ENCODE measurements around the gene ELFN2. TPM values are rescaled to one million over a fixed set of nuclear protein-coding genes. Genes with fewer than 3 reads are reported as not detected.
A peak's percentile ranks its signal among the peaks of the same experiment; 100 is the strongest.

The ELFN2 gene
- total RNA-seq, 2 experiments from 2014 or later = 0.26 to 0.47 TPM

DNA sequence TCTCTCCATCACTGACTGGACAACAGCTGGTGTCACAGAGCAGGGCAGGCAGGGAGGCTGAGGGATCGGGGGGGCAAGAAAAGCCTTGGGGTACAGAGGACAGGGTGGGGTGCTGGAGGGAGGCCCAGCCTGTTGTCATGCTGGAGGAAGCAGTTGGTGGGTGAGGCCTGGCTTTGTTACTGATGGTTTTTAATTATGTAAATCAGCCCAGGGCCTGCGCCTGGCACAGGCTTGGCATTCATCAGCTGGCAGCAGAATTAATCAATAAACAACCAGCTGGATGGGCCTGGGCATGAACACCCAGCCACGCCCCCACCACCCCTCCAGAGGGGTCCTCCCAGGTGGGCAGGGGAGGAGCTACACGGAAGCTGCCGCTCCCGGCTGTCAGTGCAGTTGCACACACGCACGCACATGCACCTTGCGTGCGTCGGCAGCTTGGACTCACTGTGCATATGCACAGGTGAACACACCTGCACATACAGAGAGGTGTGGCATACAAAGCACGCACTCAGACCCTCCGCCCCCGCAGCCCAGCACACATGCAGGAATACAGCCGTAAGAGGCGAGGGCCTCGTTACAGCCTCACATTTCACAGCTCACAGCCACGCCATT is 21.3 kb upstream of the ELFN2 start:
- H3K27me3 Mint-ChIP-seq = peaks cover 4% of the 10 kb centered on the region
- no peak overlapping the region for H3K4me3 Mint-ChIP-seq
- POLR2A ChIA-PET = no interaction called here
- no peak for ATAC-seq (ENCODE audit: low read depth)
- H3K36me3 Mint-ChIP-seq = no peaks in the 10 kb centered on the region
- no peaks in the 10 kb centered on the region for H3K4me1 Mint-ChIP-seq
- no peaks in the 10 kb centered on the region for H3K9me3 Mint-ChIP-seq
- DNase-seq = no peak
- H3K27ac Mint-ChIP-seq = no peak overlapping the region

DNA sequence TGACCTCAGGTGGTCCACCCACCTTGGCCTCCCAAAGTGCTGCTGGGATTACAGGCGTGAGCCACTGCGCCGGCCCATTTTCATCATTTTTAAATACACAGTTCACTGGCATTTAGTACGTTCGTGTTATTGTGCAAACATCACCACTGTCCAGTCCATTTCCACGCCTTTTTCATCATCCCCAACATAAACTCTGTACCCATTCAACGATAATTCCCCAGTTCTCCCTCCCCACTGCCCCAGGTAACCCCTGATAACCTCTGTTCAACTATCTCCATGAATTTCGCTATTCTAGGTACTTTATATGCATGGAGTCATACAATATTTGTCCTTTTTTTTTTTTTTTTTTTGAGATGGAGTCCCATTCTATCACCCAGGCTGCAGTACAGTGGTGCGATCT is 18.2 kb upstream of the ELFN2 start:
- H3K36me3 Mint-ChIP-seq = peaks cover 2% of the 10 kb centered on the region
- H3K9me3 Mint-ChIP-seq = peaks cover 2% of the 10 kb centered on the region
- DNase-seq (no peak), ATAC-seq (ENCODE audit: low read depth) (no peak)
- H3K4me1 Mint-ChIP-seq = peaks cover 8% of the 10 kb centered on the region
- H3K27ac Mint-ChIP-seq = no peak overlapping the region
- H3K4me3 Mint-ChIP-seq = no peak overlapping the region
- POLR2A ChIA-PET = interaction anchor here (1.6 kb wide), 1 partner anchor 25 kb away, joined by 4 read pairs; no protein-coding TSS in a partner anchor
- peaks cover 7% of the 10 kb centered on the region for H3K27me3 Mint-ChIP-seq

DNA sequence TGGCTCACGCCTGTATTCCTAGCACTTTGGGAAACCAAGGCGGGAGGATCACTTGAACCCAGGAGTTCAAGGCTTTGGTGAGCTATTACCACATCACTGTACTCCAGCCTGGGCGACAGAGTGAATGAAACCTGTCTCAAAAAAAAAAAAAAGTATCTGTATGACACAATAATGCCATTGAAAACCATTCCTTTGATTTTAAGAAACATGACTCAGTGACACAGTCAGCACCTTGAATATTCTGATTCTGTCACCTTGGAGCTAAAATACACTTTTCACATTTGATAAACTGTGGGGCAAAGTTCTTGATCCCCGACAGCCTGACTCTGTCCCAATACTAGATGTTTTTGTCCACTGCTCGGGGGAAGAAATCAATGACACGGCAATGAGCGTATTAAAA is 16.7 kb upstream of the ELFN2 start:
- H3K4me1 Mint-ChIP-seq = peaks cover 8% of the 10 kb centered on the region
- no peak for DNase-seq
- POLR2A ChIA-PET = no interaction called here
- no peak for ATAC-seq (ENCODE audit: low read depth)
- no peak overlapping the region for H3K27ac Mint-ChIP-seq
- H3K27me3 Mint-ChIP-seq = peaks cover 7% of the 10 kb centered on the region
- peaks cover 2% of the 10 kb centered on the region for H3K36me3 Mint-ChIP-seq
- peaks cover 2% of the 10 kb centered on the region for H3K9me3 Mint-ChIP-seq
- H3K4me3 Mint-ChIP-seq = no peak overlapping the region

DNA sequence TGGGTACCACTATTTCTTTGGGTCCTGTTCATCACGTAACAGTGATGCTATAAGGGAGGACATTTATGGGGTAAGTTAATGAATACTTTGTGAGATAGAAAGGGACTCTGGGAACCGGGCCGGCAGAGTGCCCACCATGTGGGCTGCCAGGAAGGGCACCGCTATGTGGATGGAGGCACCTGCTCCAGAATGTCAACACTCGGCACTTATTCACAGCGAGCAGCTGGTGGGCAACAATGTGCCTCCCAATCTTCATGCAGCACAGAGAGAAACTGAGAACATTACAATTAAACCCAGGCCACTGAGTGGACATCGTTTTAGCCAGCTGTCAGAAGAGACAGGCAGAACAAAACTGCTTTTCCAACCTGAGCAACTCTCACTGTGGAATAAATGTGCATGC is 15.8 kb upstream of the ELFN2 start:
- no peak overlapping the region for H3K4me3 Mint-ChIP-seq
- POLR2A ChIA-PET = no interaction called here
- H3K27me3 Mint-ChIP-seq = peaks cover 5% of the 10 kb centered on the region
- ATAC-seq (ENCODE audit: low read depth) (no peak), DNase-seq (no peak)
- no peak overlapping the region for H3K27ac Mint-ChIP-seq
- peaks cover 2% of the 10 kb centered on the region for H3K9me3 Mint-ChIP-seq
- H3K4me1 Mint-ChIP-seq = peaks cover 8% of the 10 kb centered on the region
- H3K36me3 Mint-ChIP-seq = peaks cover 2% of the 10 kb centered on the region

DNA sequence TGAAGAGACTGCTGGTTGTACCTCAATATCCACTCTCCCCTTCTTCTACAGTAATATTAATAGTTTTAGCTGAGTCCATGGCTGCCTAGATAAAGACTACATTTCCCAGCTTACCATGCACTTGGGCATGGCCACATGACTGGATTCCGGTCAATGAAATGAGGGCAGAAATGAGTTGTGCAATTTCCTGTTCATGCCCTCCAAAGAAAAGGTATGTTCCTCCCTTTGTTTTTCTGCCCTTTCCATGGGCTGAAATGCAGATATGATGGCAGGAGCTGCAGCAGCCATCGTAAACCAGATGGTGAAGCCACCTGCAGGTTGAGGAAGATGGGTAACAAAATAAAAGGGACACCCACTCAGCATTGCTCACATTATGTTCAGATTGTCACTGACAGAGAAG is 15.3 kb upstream of the ELFN2 start:
- Mint-ChIP-seq H3K4me1 (peaks cover 8% of the 10 kb centered on the region), H3K27ac (no peak overlapping the region), H3K36me3 (peaks cover 2% of the 10 kb centered on the region), H3K27me3 (peaks cover 3% of the 10 kb centered on the region), H3K9me3 (peaks cover 2% of the 10 kb centered on the region), H3K4me3 (no peak overlapping the region)
- ATAC-seq (ENCODE audit: low read depth) (peak; percentile 36), DNase-seq (no peak)
- POLR2A ChIA-PET = no interaction called here

DNA sequence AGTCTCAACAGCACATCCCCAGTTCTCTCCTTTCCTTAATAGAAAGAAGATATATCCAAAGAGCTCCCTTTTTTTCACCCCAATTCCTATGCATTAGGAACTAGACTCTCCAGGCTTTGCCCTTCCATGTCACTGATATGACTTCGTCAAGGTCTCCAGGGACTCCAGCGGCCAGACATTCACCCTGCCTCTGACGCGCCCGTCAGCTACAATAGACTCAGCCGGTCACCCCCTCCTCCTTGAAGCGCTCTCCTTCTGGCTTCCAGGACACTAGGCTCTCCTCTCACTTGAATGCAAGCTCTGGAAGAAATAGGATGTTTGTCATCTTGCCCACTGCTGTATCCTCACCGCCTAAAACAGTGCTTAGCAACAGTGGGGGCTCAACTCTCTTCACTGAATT is 14.9 kb upstream of the ELFN2 start:
- Mint-ChIP-seq H3K36me3 (peaks cover 2% of the 10 kb centered on the region), H3K4me3 (no peak overlapping the region), H3K27me3 (peaks cover 3% of the 10 kb centered on the region), H3K27ac (no peak overlapping the region), H3K9me3 (peaks cover 2% of the 10 kb centered on the region), H3K4me1 (peaks cover 8% of the 10 kb centered on the region)
- no peak for DNase-seq
- ATAC-seq (ENCODE audit: low read depth) = no peak
- POLR2A ChIA-PET = no interaction called here

DNA sequence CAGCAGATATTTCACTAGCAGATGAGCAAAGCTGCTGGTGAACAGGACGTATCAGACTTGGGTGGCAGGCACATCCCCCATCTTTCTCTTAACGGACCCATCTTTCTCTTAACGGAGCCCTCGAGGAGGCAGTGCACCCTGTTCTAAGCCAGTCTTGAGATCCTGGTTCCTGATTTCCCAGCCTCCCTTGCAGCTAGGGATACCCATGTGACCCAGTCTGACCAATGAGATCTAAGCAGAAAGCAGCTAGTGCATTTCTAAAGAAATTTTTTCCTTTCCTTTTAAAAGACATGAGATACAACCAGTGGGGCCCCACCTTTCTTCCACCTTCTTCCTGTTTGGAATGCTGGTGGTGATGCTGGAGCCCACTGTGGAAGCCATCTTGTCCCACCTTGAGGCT is 13.6 kb upstream of the ELFN2 start:
- H3K27ac Mint-ChIP-seq = no peak overlapping the region
- peaks cover 2% of the 10 kb centered on the region for H3K36me3 Mint-ChIP-seq
- POLR2A ChIA-PET = no interaction called here
- H3K4me3 Mint-ChIP-seq = no peak overlapping the region
- ATAC-seq (ENCODE audit: low read depth) (no peak), DNase-seq (no peak)
- H3K4me1 Mint-ChIP-seq = peaks cover 8% of the 10 kb centered on the region
- H3K9me3 Mint-ChIP-seq = peaks cover 2% of the 10 kb centered on the region
- H3K27me3 Mint-ChIP-seq = peaks cover 3% of the 10 kb centered on the region

DNA sequence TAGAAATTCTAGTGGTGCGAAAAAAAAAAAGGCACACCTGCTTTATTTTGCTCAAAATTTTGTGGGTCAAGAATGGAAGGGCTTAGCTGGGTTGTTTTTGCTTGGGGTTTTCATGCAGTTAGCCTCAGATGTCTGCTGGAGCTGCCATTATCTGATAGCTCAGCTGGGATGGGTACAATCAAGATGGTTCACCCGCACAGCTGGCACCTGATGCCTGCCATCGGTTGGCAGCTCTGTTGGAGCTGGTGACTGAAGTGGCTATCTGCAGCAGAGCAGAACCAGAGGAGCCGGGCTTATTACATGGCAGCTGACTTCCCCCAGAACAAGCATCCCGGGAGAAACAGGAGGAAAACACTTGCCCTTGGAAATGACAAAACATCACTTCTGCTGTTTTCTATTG is 12.1 kb upstream of the ELFN2 start:
- ATAC-seq (ENCODE audit: low read depth) (no peak), DNase-seq (no peak)
- peaks cover 2% of the 10 kb centered on the region for H3K9me3 Mint-ChIP-seq
- peaks cover 8% of the 10 kb centered on the region for H3K4me1 Mint-ChIP-seq
- H3K4me3 Mint-ChIP-seq = no peak overlapping the region
- no peak overlapping the region for H3K27ac Mint-ChIP-seq
- POLR2A ChIA-PET = no interaction called here
- peaks cover 3% of the 10 kb centered on the region for H3K27me3 Mint-ChIP-seq
- peaks cover 2% of the 10 kb centered on the region for H3K36me3 Mint-ChIP-seq

DNA sequence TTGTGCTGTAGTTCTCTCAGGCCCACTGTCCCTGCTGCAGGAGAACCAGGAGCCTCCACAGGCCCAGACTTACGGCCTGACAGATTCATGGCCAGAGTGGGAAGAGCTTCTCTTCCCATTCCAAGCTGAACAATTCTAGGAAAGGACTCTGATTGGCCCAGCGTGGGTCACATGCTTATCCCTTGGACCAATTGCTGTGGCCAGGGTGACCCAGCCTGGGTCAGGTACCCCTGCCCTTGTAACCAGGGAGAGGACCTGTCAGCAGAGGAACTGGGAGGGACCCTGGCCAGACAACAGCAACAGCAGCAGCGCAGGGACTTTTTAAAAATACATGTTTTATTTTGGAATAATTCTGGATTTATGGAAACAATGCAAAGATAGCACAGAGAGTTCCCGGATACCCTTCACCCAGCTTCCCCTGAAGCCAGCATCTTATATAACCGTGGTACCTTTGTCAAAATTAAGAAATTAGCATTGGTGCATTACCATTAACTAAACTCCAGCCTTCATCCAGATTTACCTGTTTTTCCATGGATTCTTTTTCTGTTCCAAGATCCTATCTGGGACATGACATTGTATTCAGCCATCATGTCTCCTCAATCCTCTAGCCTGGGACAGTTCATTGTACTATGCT is 8.8 kb upstream of the ELFN2 start:
- DNase-seq = no peak
- ATAC-seq (ENCODE audit: low read depth) = no peak
- POLR2A ChIA-PET = no interaction called here
- H3K4me1 Mint-ChIP-seq = peaks cover 10% of the 10 kb centered on the region
- no peak overlapping the region for H3K4me3 Mint-ChIP-seq
- H3K27ac Mint-ChIP-seq = no peak overlapping the region
- peaks cover 3% of the 10 kb centered on the region for H3K9me3 Mint-ChIP-seq
- H3K27me3 Mint-ChIP-seq = no peaks in the 10 kb centered on the region
- H3K36me3 Mint-ChIP-seq = no peaks in the 10 kb centered on the region

DNA sequence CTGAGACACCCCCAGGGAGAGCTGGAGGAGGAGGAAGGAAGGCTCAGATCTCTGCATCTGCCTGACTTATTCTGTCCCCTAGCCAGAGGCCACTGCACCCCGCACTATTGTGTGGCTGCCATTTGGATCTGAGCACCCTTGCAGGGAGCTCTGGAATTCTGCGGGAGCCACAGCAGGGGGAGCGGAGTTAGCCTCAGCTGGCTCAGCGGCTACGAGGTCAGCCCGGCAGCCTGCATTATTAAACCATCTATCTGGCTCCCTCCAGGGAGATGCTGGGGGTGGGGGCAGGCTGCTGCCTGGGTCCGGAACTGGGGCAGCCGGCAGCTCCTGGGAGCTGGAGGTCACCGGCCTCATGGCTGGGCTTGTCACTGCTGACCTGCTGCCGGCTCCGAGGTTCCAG is 6.5 kb upstream of the ELFN2 start:
- H3K27me3 Mint-ChIP-seq = peaks cover 12% of the 10 kb centered on the region
- H3K27ac Mint-ChIP-seq = no peak overlapping the region
- POLR2A ChIA-PET = interaction anchor here (0.6 kb wide), 1 partner anchor 113 kb away, joined by 3 read pairs; no protein-coding TSS in a partner anchor
- DNase-seq (no peak), ATAC-seq (ENCODE audit: low read depth) (no peak)
- peaks cover 14% of the 10 kb centered on the region for H3K4me1 Mint-ChIP-seq
- no peak overlapping the region for H3K4me3 Mint-ChIP-seq
- H3K36me3 Mint-ChIP-seq = no peaks in the 10 kb centered on the region
- H3K9me3 Mint-ChIP-seq = peaks cover 3% of the 10 kb centered on the region

DNA sequence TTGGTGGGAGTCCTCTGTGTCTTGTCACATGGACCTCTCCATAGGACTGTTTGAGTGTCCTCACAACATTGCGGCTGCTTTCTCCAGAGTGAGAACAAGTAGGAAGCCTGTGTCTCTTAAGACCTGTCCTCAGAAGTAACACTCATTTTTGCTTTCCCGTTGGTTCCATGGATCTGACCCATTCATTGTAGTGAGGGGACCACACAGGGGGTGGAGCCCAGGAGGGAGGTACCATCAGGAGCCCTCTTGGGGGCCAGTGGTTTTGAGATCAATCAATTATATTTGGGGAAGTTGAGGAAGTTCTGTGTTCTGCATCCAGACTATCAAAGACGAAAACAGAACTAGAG is 5.4 kb upstream of the ELFN2 start:
- Mint-ChIP-seq H3K27me3 (peaks cover 22% of the 10 kb centered on the region), H3K27ac (no peak overlapping the region), H3K4me3 (no peak overlapping the region), H3K9me3 (peaks cover 3% of the 10 kb centered on the region), H3K36me3 (no peaks in the 10 kb centered on the region), H3K4me1 (peaks cover 14% of the 10 kb centered on the region)
- DNase-seq (no peak), ATAC-seq (ENCODE audit: low read depth) (no peak)
- POLR2A ChIA-PET = no interaction called here

DNA sequence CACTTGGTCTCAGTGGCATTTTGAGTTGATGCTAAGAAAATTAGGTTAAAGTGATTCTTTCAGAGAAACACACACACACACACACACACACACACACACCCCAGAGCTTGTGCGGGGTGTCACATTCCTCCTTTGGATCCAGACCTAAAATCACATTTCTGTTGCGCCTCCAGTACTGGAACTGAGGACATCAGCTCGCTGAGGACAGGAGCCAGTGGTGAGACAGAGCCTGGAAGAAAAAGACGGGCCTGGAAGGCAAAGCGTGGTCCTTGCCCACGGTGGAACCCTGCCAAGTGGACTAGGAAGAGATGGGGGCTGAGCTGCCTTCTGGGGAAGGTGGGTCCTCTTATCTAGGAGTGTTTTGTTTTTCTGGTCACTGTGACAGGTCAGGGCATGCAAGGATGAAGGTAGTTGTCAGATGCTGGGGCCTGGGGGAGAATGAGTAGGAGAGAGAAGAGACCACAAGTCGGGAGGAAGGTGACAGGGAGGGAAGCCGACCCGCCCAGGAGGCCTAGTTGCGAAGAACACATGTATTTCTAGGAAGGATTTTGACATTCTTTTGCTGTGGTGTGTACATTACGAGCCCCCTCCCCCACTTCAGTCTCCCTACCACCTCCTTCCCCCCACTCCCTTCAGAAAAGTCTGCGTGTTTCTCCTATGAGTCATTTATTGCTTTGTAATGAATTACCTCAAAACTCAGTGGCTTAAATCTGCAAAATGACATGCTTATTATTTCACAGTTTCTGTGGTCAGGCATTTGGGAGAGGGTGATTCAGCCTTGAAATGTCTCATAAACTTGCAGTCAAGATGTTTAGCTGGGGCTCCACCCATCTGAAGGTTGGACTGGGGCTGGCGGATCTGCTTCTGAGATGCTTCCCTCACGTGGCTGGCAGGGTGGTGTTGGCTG is 4.8 kb upstream of the ELFN2 start:
- no peak overlapping the region for H3K4me3 Mint-ChIP-seq
- no peak overlapping the region for H3K27ac Mint-ChIP-seq
- H3K27me3 Mint-ChIP-seq = peaks cover 24% of the 10 kb centered on the region
- no peaks in the 10 kb centered on the region for H3K36me3 Mint-ChIP-seq
- DNase-seq (no peak), ATAC-seq (ENCODE audit: low read depth) (peak; percentile 30)
- peaks cover 3% of the 10 kb centered on the region for H3K9me3 Mint-ChIP-seq
- peaks cover 14% of the 10 kb centered on the region for H3K4me1 Mint-ChIP-seq
- POLR2A ChIA-PET = no interaction called here

DNA sequence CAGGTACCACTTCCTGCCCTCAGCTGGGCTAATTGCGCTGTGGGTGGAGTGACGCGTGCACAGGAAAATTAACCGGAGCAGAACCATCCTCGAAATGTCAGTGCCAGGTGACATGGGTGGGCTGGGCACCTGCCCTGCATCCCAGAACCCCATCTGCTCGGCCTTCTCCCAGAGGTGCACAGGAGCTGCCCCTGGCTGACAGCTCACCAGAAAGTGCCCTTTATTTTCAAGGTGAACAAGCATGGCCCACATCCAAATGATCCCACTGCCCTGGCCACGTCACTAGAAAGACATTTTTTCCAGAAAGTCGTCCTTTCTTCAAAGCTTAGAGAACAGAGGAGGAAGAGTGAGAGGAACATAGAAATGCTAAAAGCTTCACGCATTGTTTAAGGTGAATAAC is 4.1 kb upstream of the ELFN2 start:
- no peaks in the 10 kb centered on the region for H3K36me3 Mint-ChIP-seq
- H3K4me3 Mint-ChIP-seq = no peak overlapping the region
- H3K9me3 Mint-ChIP-seq = peaks cover 3% of the 10 kb centered on the region
- POLR2A ChIA-PET = interaction anchor here (1.0 kb wide), 1 partner anchor 114 kb away, joined by 3 read pairs; no protein-coding TSS in a partner anchor
- peaks cover 31% of the 10 kb centered on the region for H3K27me3 Mint-ChIP-seq
- no peak overlapping the region for H3K27ac Mint-ChIP-seq
- DNase-seq (no peak), ATAC-seq (ENCODE audit: low read depth) (no peak)
- peaks cover 14% of the 10 kb centered on the region for H3K4me1 Mint-ChIP-seq

DNA sequence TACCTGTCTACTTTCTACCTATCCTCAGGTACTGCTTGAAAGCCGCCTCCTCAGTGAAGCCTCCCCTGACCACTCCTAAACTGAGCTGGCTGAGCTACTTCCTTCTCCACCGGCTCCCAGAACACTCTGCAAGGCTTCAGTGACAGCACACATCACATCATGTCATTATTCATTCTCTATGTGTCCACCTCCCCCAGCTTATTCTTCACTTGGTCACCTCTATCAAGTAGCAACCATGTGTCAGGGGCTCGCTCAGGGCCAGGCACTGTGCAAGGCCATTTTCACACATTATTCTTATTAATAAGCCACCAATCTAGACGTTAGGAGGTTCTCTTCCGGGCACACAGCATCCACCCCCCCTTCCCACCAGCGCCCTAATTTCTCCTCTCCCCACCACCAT is 3.7 kb upstream of the ELFN2 start:
- Mint-ChIP-seq H3K27ac (no peak overlapping the region), H3K4me1 (peaks cover 14% of the 10 kb centered on the region), H3K4me3 (no peak overlapping the region), H3K36me3 (no peaks in the 10 kb centered on the region), H3K27me3 (peaks cover 35% of the 10 kb centered on the region), H3K9me3 (peaks cover 3% of the 10 kb centered on the region)
- ATAC-seq (ENCODE audit: low read depth) (no peak), DNase-seq (no peak)
- POLR2A ChIA-PET = interaction anchor here (1.0 kb wide), 1 partner anchor 113 kb away, joined by 3 read pairs; no protein-coding TSS in a partner anchor

Measured in activated naive CD8-positive, alpha-beta T cell treated with anti-CD3 and anti-CD28 coated beads, Interleukin-2, amount 10 ng/mL, durations not matched to agents 7 days and 5 days (primary cell).